Measurements from ENCODE around the gene ABCB9. TPM values are rescaled to one million over a fixed set of nuclear protein-coding genes. Genes with fewer than 3 reads are reported as not detected.

The ABCB9 gene
- total RNA-seq, 1 experiment from 2014 or later = 4.6 TPM

GRCh38 chr12:122884860-122885259 is 81.4 kb downstream of the ABCB9 start:
- no peak overlapping the region for H3T11ph ChIP-seq (ENCODE audit: low read length)
- H3K9ac ChIP-seq (ENCODE audit: extremely low read depth, insufficient read length, low read length) = no peak overlapping the region
- no peak overlapping the region for H3K18ac ChIP-seq (ENCODE audit: insufficient read length, low read depth, low read length)
- H4K5ac ChIP-seq (ENCODE audit: insufficient read length, low read depth, low read length) = no peak overlapping the region
- no peak for TF ChIP-seq CTCF (conservative IDR thresholded peaks at IDR 0.05)
- Mint-ChIP-seq H3K4me3 (no peak overlapping the region), H3K4me1 (peaks cover 34 to 49% of the 10 kb centered on the region in 2 experiments), H3K36me3 (ENCODE audit: insufficient read depth in 1 of 3, low read depth in 3 of 3) (no peaks in the 10 kb centered on the region), H3K9me3 (no peaks in the 10 kb centered on the region), H3K27me3 (ENCODE audit: low read depth) (peaks cover 98% of the 10 kb centered on the region), H3K27ac (no peak overlapping the region)
- no peak overlapping the region for H2BK20ac ChIP-seq (ENCODE audit: low read depth, low read length, poor library complexity, severe bottlenecking)
- no peak for DNase-seq
- 0 out of 2 replicates have a peak, but pooled peaks cover 2% of the 10 kb centered on the region for H3K79me2 ChIP-seq (ENCODE audit: insufficient read depth, low read length)
- no peak overlapping the region for H3K4ac ChIP-seq (ENCODE audit: low read depth, low read length)
- no CpG with 5 or more reads among the region's 4 CpGs for WGBS (ENCODE audit: extremely low coverage, insufficient read length, low lambda C conversion rate)
- no peaks in the 10 kb centered on the region for H3K23me2 ChIP-seq (ENCODE audit: insufficient read length, low read depth, low read length, poor library complexity, severe bottlenecking)
- no peak overlapping the region for H3K4me2 ChIP-seq (ENCODE audit: insufficient read depth, insufficient read length, low read length)
- H3K27ac ChIP-seq (ENCODE audit: insufficient read length, low read depth, low read length) = no peak overlapping the region
- no peak overlapping the region for H3K23ac ChIP-seq (ENCODE audit: insufficient read length, low read depth, low read length)
- no peak overlapping the region for H3K14ac ChIP-seq (ENCODE audit: insufficient read depth, low read length)
- H4K8ac ChIP-seq (replicated peaks; ENCODE audit: insufficient read length, low read depth, low read length) = no peak overlapping the region
- H3K27me3 ChIP-seq (ENCODE audit: insufficient read depth, low read length) = peaks cover 4% of the 10 kb centered on the region; the same call in 1 of the 2 replicates
- H3K56ac ChIP-seq (ENCODE audit: insufficient read length, low read depth, low read length) = no peak overlapping the region
- no peak overlapping the region for H2BK15ac ChIP-seq (ENCODE audit: low read depth, low read length)
- H2AFZ ChIP-seq (ENCODE audit: low read length) = no peak overlapping the region
- peaks cover 2% of the 10 kb centered on the region for H3K79me1 ChIP-seq (ENCODE audit: insufficient read depth, low read depth, low read length, poor library complexity, severe bottlenecking)
- no peak overlapping the region for H2BK12ac ChIP-seq (ENCODE audit: insufficient read length, low read depth, low read length)
- H4K20me1 ChIP-seq (ENCODE audit: control insufficient read depth, insufficient read depth, insufficient read length) = no peaks in the 10 kb centered on the region
- no peak overlapping the region for H2AK5ac ChIP-seq (ENCODE audit: insufficient read length, low read length)
- no peak overlapping the region for H4K91ac ChIP-seq (ENCODE audit: insufficient read length, low read depth, low read length)
- H3K9me3 ChIP-seq (ENCODE audit: control insufficient read depth, low read depth, low read length) = no peaks in the 10 kb centered on the region
- H3K4me1 ChIP-seq (ENCODE audit: insufficient read depth, low read length) = peaks cover 6% of the 10 kb centered on the region
- no peak overlapping the region for H2BK5ac ChIP-seq (ENCODE audit: insufficient read length, low read length)
- no peak overlapping the region for H2BK120ac ChIP-seq (ENCODE audit: low read depth, low read length, poor library complexity, severe bottlenecking)
